ENCODE data around the gene NREP. TPM values are rescaled to one million over a fixed set of nuclear protein-coding genes. Genes with fewer than 3 reads are reported as not detected.

Gene NREP
- total RNA-seq, 4 donors from 2014 or later, result 4.6 to 14.2 (median 7.4) TPM

DNA sequence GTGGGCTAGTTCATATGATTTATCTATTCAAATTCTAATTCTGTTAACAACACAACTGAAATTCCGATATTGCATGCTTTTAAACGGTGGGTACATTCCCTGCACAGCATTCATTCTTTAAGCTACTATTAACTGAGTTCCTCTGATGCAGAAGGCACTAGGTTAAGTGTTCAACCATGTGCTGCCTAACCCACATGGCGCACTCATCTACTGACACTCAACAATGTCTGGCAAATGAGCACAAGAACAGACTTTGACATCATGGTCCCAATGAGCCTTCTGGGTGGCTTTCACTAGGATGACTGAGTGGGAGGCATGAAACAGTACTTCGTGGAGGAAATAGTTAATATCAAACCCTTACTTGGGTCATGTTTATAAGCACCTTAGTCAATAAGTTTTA lies 10.2 kb downstream of the NREP start:
- no peaks in the 10 kb centered on the region for H3K9me3 ChIP-seq
- H3K4me3 ChIP-seq, result no peak overlapping the region
- no peak for TF ChIP-seq POLR2A (IDR thresholded peaks at IDR 0.05)
- TF ChIP-seq, protein P1, sequence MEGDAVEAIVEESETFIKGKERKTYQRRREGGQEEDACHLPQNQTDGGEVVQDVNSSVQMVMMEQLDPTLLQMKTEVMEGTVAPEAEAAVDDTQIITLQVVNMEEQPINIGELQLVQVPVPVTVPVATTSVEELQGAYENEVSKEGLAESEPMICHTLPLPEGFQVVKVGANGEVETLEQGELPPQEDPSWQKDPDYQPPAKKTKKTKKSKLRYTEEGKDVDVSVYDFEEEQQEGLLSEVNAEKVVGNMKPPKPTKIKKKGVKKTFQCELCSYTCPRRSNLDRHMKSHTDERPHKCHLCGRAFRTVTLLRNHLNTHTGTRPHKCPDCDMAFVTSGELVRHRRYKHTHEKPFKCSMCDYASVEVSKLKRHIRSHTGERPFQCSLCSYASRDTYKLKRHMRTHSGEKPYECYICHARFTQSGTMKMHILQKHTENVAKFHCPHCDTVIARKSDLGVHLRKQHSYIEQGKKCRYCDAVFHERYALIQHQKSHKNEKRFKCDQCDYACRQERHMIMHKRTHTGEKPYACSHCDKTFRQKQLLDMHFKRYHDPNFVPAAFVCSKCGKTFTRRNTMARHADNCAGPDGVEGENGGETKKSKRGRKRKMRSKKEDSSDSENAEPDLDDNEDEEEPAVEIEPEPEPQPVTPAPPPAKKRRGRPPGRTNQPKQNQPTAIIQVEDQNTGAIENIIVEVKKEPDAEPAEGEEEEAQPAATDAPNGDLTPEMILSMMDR (IDR thresholded peaks at IDR 0.05), result no peak
- H3K4me1 ChIP-seq, result peaks cover 0 to 46% (median 7%) of the 10 kb centered on the region in 3 donors
- H3K36me3 ChIP-seq, result no peaks in the 10 kb centered on the region
- no peak overlapping the region for H3K27ac ChIP-seq
- 82 to 84% methylated on average over 4 of the region's 4 CpGs for WGBS, 2 donors
- intact Hi-C loops (cut with DNase I), result no loop called here
- no peaks in the 10 kb centered on the region for H3K27me3 ChIP-seq
- DNase-seq, result no peak

DNA sequence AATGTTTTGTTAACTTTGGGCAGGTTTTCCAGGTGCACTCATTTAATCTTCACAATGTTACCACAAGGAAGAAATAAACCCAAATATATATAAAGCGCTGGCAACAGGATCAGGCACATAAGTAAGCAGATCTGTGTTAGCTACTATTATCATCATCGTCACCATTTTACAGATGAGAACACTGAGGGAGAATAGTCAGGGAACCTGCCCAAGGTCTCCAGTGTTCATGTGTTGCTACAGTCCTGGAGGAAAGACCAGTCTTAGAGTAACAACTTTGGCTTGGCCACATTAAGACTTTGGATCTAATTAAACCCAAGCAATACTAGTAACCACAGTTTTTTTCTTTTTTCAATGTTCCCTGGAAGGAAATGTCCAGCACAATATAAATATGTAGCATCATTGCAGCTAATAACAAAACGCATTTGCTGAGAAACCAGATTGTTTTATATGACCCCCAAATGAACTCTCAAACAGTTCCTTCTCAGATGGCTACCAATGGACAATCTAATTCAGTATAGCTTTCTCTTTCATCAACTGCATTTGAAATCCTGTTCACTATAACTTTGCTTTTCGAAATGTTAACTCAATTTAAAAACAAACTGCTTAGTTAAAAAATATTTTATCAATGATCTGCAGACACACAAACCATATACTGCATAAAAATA lies 11.8 kb downstream of the NREP start:
- peaks cover 0 to 51% (median 7%) of the 10 kb centered on the region in 3 donors for H3K4me1 ChIP-seq
- H3K9me3 ChIP-seq, result no peaks in the 10 kb centered on the region
- no peak overlapping the region for H3K27ac ChIP-seq
- no peaks in the 10 kb centered on the region for H3K27me3 ChIP-seq
- intact Hi-C loops (cut with DNase I), result no loop called here
- DNase-seq, result no peak
- no peak overlapping the region for H3K4me3 ChIP-seq
- 70 to 83% methylated on average over 4 of the region's 4 CpGs for WGBS, 2 donors
- TF ChIP-seq, protein P1 (IDR thresholded peaks at IDR 0.05), result no peak
- no peak for TF ChIP-seq POLR2A (IDR thresholded peaks at IDR 0.05)
- no peaks in the 10 kb centered on the region for H3K36me3 ChIP-seq

DNA sequence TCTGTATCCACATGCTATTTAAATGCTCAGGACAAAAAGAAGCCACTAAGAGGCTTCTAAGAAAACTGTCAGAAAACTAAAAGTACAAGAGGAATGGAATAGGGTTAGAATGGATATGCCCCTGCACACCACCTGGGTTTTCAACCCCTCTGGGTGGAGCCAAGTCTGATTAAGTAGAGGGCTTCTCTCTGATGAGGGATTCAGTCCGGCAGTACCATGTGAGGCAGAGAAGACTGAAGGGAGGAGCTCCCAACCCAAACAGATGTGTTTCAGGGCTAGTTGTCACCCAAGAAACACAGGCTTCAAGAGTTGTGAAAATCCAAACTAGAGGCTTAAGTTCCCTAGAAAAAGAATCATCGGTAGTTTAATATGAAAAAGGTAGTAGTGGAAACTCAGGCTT lies 12.5 kb downstream of the NREP start:
- WGBS, 2 donors, result 55 to 88% methylated on average over 2 of the region's 2 CpGs
- Histone ChIP-seq H3K4me3 (no peak overlapping the region), H3K27me3 (no peaks in the 10 kb centered on the region), H3K27ac (no peak overlapping the region), H3K4me1 (peaks cover 0 to 49% (median 7%) of the 10 kb centered on the region in 3 donors), H3K36me3 (no peaks in the 10 kb centered on the region), H3K9me3 (no peaks in the 10 kb centered on the region)
- DNase-seq, result no peak
- TF ChIP-seq POLR2A (IDR thresholded peaks at IDR 0.05), result no peak
- TF ChIP-seq, protein P1 (IDR thresholded peaks at IDR 0.05), result no peak
- intact Hi-C loops (cut with DNase I), result no loop called here

DNA sequence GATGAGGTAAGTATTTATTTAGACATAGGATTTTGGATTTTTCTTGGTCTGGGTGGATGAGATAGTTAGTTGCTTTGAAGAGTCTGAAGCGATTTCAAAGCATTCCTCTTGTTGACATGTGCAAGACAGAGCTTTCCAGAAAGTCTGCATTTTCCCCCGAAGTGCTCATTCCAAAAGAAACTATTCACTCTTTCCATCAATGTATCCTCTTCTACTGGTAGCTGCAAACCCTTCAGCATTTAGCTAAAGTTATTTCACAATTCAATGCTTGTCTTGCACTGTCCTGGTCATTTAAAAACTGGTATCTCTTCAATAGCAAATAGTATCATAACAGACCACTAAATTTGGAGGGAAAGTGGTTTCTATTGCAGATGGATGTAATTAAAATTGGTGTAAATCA lies 13.0 kb downstream of the NREP start:
- Histone ChIP-seq H3K27ac (no peak overlapping the region), H3K9me3 (no peaks in the 10 kb centered on the region), H3K27me3 (no peaks in the 10 kb centered on the region), H3K4me3 (no peak overlapping the region), H3K4me1 (peaks cover 0 to 45% (median 7%) of the 10 kb centered on the region in 3 donors), H3K36me3 (no peaks in the 10 kb centered on the region)
- intact Hi-C loops (cut with DNase I), result no loop called here
- 49 to 68% methylated on average over 2 of the region's 2 CpGs for WGBS, 2 donors
- TF ChIP-seq, protein P1 (IDR thresholded peaks at IDR 0.05), result no peak
- TF ChIP-seq POLR2A (IDR thresholded peaks at IDR 0.05), result no peak
- DNase-seq, result no peak

DNA sequence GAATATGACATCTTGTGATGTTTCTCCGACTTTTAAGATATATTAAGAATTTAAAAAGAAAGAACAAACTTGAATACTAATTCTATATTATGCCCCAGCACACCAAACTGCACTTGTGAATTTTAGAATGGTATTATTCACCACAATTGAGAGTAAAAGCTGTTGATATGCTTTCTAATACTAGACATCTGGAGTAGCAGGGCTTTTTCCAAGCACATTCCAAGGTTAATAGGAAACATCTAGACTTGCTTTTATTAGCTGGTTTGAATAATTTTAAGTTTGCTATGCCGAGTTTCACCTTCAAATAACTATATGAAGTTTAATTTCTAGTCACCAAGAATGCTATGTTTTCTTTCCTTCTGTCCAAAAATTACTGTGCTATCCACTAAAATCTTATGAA lies 13.5 kb downstream of the NREP start:
- Histone ChIP-seq H3K27ac (no peak overlapping the region), H3K27me3 (no peaks in the 10 kb centered on the region)
- intact Hi-C loops (cut with DNase I), result no loop called here

More for the DNA sequence above, 13.5 kb downstream of the NREP start:
- Histone ChIP-seq H3K4me3 (no peak overlapping the region), H3K4me1 (peaks cover 0 to 44% (median 7%) of the 10 kb centered on the region in 3 donors), H3K36me3 (no peaks in the 10 kb centered on the region), H3K9me3 (no peaks in the 10 kb centered on the region)
- WGBS, 2 donors, result 45 to 59% methylated on average over 2 of the region's 2 CpGs
- no peak for DNase-seq
- TF ChIP-seq, protein P1 (IDR thresholded peaks at IDR 0.05), result no peak
- TF ChIP-seq POLR2A (IDR thresholded peaks at IDR 0.05), result no peak
